ENCODE data around the gene SBF2.

SBF2 gene

DNA sequence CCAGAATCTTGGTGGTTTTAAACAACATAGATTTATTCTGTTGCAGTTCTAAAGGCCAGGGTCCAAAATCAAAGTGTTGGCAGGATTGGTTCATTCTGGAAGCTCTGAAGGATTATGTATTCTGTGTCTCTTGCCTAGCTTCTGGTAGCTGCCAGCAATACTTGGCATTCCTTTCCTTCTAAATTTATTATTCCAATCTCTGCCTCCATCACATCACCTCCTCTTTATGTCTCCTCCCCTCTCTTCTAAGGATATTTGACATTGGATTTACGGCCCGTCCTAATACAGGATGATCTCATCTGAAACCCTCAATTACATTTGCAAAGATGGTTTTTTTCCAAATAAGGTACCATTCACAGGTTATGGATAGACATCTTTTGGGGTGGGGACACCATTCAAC is 186.5 kb downstream of the SBF2 start:
- DNase-seq (no peak), ATAC-seq (ENCODE audit: insufficient read depth, low read depth) (no peak)
- Histone ChIP-seq H3K9me3 (ENCODE audit: insufficient read depth, low read length, severe bottlenecking) (no peaks in the 10 kb centered on the region), H3K9ac (ENCODE audit: low read depth, low read length) (no peak overlapping the region), H3K27me3 (ENCODE audit: insufficient read depth, low read length, poor library complexity) (no peaks in the 10 kb centered on the region), H3K27ac (ENCODE audit: low read length) (no peak overlapping the region), H3K4me2 (ENCODE audit: insufficient read depth, low read length) (no peak overlapping the region), H3K4me1 (ENCODE audit: insufficient read depth, low read length) (no peaks in the 10 kb centered on the region), H2AFZ (ENCODE audit: low read depth, low read length) (no peak overlapping the region), H3K36me3 (ENCODE audit: insufficient read depth, low read length) (no peaks in the 10 kb centered on the region), H3K4me3 (ENCODE audit: low read depth in 1 of 2, low read length in 2 of 2) (no peak overlapping the region), H3K79me2 (ENCODE audit: insufficient read depth, low read length) (no peaks in the 10 kb centered on the region), H4K20me1 (ENCODE audit: insufficient read depth, low read length) (no peaks in the 10 kb centered on the region)
- TF ChIP-seq EZH2 (IDR thresholded peaks at IDR 0.05; ENCODE audit: borderline replicate concordance, low read depth, low read length, severe bottlenecking), result no peak
- no peak for TF ChIP-seq CTCF (IDR thresholded peaks at IDR 0.05; ENCODE audit: borderline replicate concordance, extremely low read depth, low read length, poor library complexity, severe bottlenecking)

- Histone ChIP-seq H3K4me3 (ENCODE audit: low read depth in 1 of 2, low read length in 2 of 2) (no peak overlapping the region), H3K4me1 (ENCODE audit: insufficient read depth, low read length) (peaks cover 3% of the 10 kb centered on the region), H3K4me2 (ENCODE audit: insufficient read depth, low read length) (no peak overlapping the region), H3K9me3 (ENCODE audit: insufficient read depth, low read length, severe bottlenecking) (peaks cover 9% of the 10 kb centered on the region), H3K9ac (ENCODE audit: low read depth, low read length) (no peak overlapping the region), H4K20me1 (ENCODE audit: insufficient read depth, low read length) (0 out of 2 replicates have a peak, but pooled peaks cover 2% of the 10 kb centered on the region), H3K79me2 (ENCODE audit: insufficient read depth, low read length) (no peaks in the 10 kb centered on the region), H3K27ac (ENCODE audit: low read length) (no peak overlapping the region), H3K27me3 (ENCODE audit: insufficient read depth, low read length, poor library complexity) (no peaks in the 10 kb centered on the region), H2AFZ (ENCODE audit: low read depth, low read length) (no peak overlapping the region), H3K36me3 (ENCODE audit: insufficient read depth, low read length) (no peaks in the 10 kb centered on the region)
- ATAC-seq (ENCODE audit: insufficient read depth, low read depth) (no peak), DNase-seq (no peak)
- no peak for TF ChIP-seq CTCF (IDR thresholded peaks at IDR 0.05; ENCODE audit: borderline replicate concordance, extremely low read depth, low read length, poor library complexity, severe bottlenecking)
- no peak for TF ChIP-seq EZH2 (IDR thresholded peaks at IDR 0.05; ENCODE audit: borderline replicate concordance, low read depth, low read length, severe bottlenecking)
Observed at GRCh38 chr11:10097615-10098014, 196.4 kb downstream of the SBF2 start.

DNA sequence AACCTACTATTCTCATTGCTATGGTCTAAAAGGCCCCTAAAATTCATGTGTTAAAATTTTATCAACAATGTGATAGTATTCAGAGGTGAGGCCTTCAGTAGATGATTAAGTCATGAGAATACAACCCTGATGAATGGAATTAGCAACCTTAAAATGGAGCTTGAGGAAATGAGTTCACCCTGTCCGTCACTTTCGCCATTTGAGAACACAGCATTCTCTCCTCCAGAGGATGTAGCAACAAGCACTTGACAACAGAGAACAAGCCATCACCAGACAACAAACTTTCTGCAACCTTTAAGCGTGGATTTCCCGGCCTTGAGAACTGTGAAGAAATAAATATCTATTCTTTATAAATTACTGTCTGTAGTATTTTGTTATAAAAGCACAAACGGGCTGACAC is 197.0 kb downstream of the SBF2 start:
- H3K9ac ChIP-seq (ENCODE audit: low read depth, low read length), result no peak overlapping the region
- 0 out of 2 replicates have a peak, but pooled peaks cover 3% of the 10 kb centered on the region for H4K20me1 ChIP-seq (ENCODE audit: insufficient read depth, low read length)
- no peaks in the 10 kb centered on the region for H3K27me3 ChIP-seq (ENCODE audit: insufficient read depth, low read length, poor library complexity)
- H3K4me2 ChIP-seq (ENCODE audit: insufficient read depth, low read length), result no peak overlapping the region
- no peak overlapping the region for H2AFZ ChIP-seq (ENCODE audit: low read depth, low read length)
- DNase-seq (no peak), ATAC-seq (ENCODE audit: insufficient read depth, low read depth) (no peak)
- TF ChIP-seq CTCF (IDR thresholded peaks at IDR 0.05; ENCODE audit: borderline replicate concordance, extremely low read depth, low read length, poor library complexity, severe bottlenecking), result no peak
- no peak for TF ChIP-seq EZH2 (IDR thresholded peaks at IDR 0.05; ENCODE audit: borderline replicate concordance, low read depth, low read length, severe bottlenecking)
- no peak overlapping the region for H3K27ac ChIP-seq (ENCODE audit: low read length)
- H3K36me3 ChIP-seq (ENCODE audit: insufficient read depth, low read length), result no peaks in the 10 kb centered on the region
- no peak overlapping the region for H3K4me3 ChIP-seq (ENCODE audit: low read depth in 1 of 2, low read length in 2 of 2)
- no peaks in the 10 kb centered on the region for H3K79me2 ChIP-seq (ENCODE audit: insufficient read depth, low read length)
- peaks cover 9% of the 10 kb centered on the region for H3K9me3 ChIP-seq (ENCODE audit: insufficient read depth, low read length, severe bottlenecking)
- peaks cover 9% of the 10 kb centered on the region for H3K4me1 ChIP-seq (ENCODE audit: insufficient read depth, low read length)
